ENCODE results near the gene SNUPN.

Gene SNUPN

DNA sequence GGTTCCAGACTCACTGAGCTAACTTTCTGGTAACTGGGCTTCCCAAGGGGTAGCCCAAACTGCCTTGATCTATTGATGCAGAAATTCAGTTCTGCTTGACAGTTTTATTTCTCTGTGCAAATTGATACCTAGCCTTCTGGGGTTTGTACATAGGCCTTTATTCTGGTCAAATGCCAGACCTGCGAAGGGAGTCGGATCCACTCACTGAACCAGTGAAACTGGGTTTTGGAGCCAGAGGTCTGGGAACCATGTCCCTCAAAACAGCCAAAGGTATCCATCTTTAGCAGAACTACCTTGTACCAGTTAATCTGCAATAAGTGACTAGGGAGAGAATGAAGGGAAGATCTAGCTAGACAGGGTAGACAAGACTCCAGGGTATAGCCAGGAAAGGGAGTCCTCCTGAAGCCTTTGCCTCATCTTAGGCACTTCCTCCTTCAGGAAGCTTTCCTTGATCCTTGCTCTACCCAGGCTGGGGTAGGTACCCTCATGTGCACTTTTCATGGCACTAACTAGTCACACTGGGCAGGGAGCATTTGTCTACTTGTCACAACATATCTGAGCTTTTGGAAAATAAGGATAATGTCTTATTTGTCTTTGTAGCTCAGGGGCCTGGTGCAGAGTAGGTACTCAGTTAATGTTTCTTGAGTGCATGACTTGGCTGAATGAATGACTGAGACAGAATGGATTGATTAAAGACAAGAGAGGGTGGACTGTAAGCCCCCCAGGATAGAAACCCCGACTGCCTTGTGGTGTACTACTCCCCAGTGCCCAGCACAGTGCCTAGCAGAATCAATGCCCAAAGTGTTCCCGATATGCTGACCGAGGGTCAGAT lies 20.8 kb upstream of the SNUPN start:
- TF ChIP-seq, protein P1, sequence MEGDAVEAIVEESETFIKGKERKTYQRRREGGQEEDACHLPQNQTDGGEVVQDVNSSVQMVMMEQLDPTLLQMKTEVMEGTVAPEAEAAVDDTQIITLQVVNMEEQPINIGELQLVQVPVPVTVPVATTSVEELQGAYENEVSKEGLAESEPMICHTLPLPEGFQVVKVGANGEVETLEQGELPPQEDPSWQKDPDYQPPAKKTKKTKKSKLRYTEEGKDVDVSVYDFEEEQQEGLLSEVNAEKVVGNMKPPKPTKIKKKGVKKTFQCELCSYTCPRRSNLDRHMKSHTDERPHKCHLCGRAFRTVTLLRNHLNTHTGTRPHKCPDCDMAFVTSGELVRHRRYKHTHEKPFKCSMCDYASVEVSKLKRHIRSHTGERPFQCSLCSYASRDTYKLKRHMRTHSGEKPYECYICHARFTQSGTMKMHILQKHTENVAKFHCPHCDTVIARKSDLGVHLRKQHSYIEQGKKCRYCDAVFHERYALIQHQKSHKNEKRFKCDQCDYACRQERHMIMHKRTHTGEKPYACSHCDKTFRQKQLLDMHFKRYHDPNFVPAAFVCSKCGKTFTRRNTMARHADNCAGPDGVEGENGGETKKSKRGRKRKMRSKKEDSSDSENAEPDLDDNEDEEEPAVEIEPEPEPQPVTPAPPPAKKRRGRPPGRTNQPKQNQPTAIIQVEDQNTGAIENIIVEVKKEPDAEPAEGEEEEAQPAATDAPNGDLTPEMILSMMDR (IDR thresholded peaks at IDR 0.05) = no peak

DNA sequence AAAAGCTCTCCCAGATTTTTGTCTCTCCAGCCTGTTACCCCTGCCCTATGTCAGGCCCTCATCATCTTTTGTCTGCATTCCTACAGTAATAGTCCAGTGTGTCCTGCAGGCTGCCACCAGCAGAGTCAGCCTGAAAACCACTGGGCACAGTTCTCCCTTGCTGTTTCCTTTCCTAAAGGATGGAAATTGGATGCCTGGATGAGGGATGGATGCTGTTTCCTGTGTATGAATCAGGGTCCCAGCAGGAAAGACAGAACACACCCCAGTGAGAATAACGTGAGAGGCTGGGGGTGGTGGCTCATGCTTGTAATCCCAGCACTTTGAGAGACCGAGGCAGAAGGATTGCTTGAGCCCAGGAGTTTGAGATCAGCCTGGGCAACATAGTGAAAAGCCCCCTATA lies 18.9 kb upstream of the SNUPN start:
- TF ChIP-seq, protein P1 (IDR thresholded peaks at IDR 0.05) = no peak

DNA sequence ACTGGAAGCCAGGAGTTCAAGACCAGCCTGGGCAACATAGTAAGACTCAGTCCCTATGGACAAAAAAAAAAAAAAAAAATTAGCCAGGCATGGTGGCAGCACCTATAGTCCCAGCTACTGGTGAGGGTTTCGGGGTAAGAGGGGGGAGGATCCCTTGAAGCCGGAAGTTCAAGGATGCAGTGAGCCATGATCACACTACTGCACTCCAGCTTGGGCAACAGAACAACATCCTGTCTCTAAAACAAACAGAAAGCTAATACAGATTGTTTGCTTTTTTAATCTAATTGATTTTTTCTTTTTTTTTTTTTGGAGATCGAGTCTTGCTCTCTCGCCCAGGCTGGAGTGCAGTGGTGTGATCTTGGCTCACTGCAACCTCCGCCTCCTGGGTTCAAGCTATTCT lies 16.1 kb upstream of the SNUPN start:
- TF ChIP-seq, protein P1 (IDR thresholded peaks at IDR 0.05) = no peak

DNA sequence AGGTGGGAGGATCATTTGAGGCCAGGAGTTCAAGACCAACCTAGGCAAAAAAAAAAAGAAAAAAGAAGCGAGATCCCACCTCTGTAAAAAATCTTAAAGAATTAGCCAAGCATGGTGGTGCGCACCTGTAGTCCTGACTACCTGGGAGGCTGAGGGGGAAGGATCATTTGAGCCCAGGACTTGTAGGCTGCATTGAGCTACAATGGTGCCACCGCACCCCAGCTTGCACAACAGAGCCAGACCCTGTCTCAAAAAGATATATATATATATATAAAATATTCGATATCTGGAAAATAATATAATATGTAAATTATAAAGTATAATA lies 15.6 kb upstream of the SNUPN start:
- TF ChIP-seq, protein P1 (IDR thresholded peaks at IDR 0.05) = peak; percentile 2; the same call in 1 of the 2 replicates

DNA sequence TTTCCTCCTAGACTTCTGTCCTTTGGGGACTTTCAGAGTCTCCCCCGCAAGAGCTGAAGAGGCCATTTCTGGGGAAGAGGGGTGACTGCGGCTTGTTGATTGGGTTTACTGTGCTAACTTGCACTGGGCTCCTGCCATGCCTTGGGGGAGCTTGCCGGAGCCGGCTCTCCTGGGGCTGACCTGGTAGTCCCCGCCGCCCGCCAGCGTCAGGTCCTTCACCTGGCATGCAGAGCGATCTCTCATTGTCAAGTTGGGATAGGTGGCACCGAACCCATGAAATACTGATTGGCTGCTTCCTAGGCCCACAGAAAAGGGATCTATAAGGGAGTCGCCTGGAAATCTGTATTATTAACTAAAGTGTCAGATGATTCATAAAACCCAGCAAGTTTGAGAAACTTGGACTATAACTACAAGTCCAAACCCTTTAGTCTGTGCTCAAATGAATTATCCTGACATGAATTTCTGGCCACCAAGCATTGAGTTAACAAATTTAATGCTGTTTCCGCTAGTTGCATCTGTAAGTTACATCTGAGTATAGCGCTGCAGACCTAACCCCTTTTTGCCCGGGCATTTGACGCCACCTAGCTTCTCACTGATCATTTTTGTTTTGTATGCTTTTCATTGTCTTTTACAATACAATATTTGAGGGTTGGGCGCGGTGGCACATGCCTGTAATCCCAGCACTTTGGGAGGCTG lies 15.1 kb upstream of the SNUPN start:
- TF ChIP-seq, protein P1 (IDR thresholded peaks at IDR 0.05) = peak; percentile 38; the same call in 1 of the 2 replicates

DNA sequence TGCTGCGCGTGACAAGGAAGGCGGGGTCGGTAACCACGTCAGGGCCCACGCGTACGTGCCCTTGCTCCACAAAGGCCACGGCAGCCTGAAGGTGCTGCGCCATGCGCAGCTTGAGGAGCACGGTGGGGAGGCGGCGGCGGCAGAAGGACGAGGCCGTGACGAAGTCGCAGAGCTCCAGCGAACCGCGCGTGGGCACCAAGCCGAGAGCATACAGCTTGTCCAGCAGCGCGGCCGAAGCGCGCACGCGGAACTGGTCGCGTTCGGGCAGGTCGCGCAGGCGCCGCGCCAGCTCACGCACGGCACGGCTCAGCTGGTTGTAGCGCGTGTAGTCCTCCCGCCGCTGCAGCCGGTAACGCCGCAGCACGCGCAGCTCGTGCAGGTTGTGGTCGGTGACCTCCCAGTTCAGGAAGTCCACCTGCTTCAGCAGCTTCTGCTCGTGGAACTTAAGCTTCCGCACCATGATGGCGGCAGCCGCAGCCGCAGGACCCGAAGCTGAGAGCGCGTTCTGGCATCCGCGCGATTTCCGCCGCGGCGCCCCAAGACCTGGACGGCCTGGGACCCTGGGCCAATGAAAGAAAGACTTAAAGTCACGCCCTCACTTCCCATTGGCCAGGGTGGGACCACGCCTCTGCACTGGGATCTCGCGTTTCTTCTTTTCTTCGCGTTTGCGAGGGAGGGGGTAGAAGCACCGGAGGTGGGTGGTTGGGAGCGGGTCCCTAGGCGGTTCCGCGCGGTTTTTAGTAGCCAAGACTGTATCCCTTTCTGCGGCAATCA lies 14.4 kb upstream of the SNUPN start, which contains the start of gene IMP3:
Gene IMP3, minus strand, starts transcription at position 516 of the 774 bp plus-strand sequence. Its CDS starts 56 bp downstream, at position 460.
- TF ChIP-seq, protein P1 (IDR thresholded peaks at IDR 0.05) = no peak

DNA sequence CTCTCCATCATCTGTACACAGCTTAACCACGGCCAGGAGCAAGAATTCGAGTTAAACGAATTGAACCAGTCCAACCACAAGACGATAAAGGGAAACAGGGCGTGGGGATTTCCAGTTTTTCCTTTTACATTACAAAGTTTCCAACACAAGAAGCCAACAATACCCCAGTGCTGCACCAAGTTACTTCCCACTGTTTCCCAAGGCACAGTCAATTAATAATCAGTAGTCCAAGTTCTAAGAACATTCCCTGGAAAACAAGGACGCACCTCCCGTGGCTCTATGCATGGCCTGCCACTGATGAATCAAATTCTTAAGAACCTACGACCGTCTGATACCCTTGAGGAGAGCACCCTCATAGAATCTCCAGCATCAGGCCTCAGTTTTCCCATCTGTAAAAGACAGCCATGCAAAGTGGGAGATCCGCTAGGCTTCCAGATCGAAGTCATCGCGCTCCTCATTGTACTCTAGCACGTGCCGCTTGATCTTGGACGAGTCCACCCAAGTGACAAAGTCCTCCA lies 13.7 kb upstream of the SNUPN start:
- TF ChIP-seq, protein P1 (IDR thresholded peaks at IDR 0.05) = no peak
